Spleen (tissue), 11 donors: ENCODE data around the gene COBL. TPM values are rescaled to one million over a fixed set of nuclear protein-coding genes. Genes with fewer than 3 reads are reported as not detected.

Experiments
- DNase-seq: peaks from one replicate; pipeline ENCODE4 v3.0.0-alpha.2; 2020
- H3K27ac ChIP-seq, 8 donors: fragments of 200-600 bp; sonication (generic) in 7 of 8; 1 replicate in 4 of 8; 2 replicates in 4 of 8; pipeline versions ENCODE4 v1.5.0 to v1.8.0; 2016 to 2021; ENCODE audit warnings: inconsistent platforms in 4 of 8, mild to moderate bottlenecking in 4 of 8, moderate library complexity in 1 of 8
- H3K27me3 ChIP-seq, 7 donors: fragments of 200-600 bp; sonication (generic) in 6 of 7; replicated peaks in 1 of 7; 1 replicate in 4 of 7; 2 replicates in 3 of 7; pipeline versions ENCODE4 v1.5.0 to v1.8.0; 2016 to 2021; ENCODE audit warnings: inconsistent platforms in 3 of 7, mild to moderate bottlenecking in 1 of 7
- H3K36me3 ChIP-seq, 6 donors: fragments of 200-600 bp; sonication (generic) in 5 of 6; 1 replicate in 4 of 6; 2 replicates in 2 of 6; pipeline versions ENCODE4 v1.5.0 to v1.8.0; 2016 to 2021; ENCODE audit warnings: inconsistent platforms in 2 of 6
- H3K4me1 ChIP-seq, 6 donors: fragments of 200-600 bp; sonication (generic) in 5 of 6; 1 replicate in 3 of 6; 2 replicates in 3 of 6; pipeline versions ENCODE4 v1.5.0 to v1.8.0; 2016 to 2021; ENCODE audit warnings: inconsistent platforms in 3 of 6
- H3K4me3 ChIP-seq, 8 donors: fragments of 200-600 bp; sonication (generic) in 7 of 8; 1 replicate in 4 of 8; 2 replicates in 4 of 8; pipeline versions ENCODE4 v1.5.0 to v1.8.0; 2016 to 2021; ENCODE audit warnings: inconsistent platforms in 4 of 8, mild to moderate bottlenecking in 4 of 8, moderate library complexity in 2 of 8
- H3K9me3 ChIP-seq, 8 donors: fragments of 200-600 bp; sonication (generic) in 7 of 8; 1 replicate in 4 of 8; 2 replicates in 4 of 8; pipeline versions ENCODE4 v1.5.0 to v1.8.0; 2016 to 2021; ENCODE audit warnings: inconsistent platforms in 4 of 8
- POLR2A ChIP-seq, 3 donors: fragments of 450-650 bp; IDR thresholded peaks; one replicate each; pipeline ENCODE4 v1.5.1; 2017; ENCODE audit warnings: antibody characterized with exemption in 3 of 3, mild to moderate bottlenecking in 1 of 3
- POLR2AphosphoS5 ChIP-seq, 3 donors: sonication (generic); formaldehyde crosslinking; IDR thresholded peaks; one replicate each; pipeline ENCODE4 v1.5.1; 2017; ENCODE audit warnings: antibody characterized with exemption in 3 of 3
- WGBS, 5 donors: extraction: QIAGEN DNeasy Blood & Tissue Kit in 3 of 5; methylation state at CpG; one replicate each; pipeline versions ENCODE4 v1.1.5 to v1.1.7; 2013 to 2018; 5-methylcytosine and 5-hydroxymethylcytosine counted together
- intact Hi-C: fragments of 100-400 bp; cut with DNase I; formaldehyde crosslinking; loops from one replicate; pipeline ENCODE4 v1.15.0; 2023; ENCODE audit warnings: low total_unique reads
- polyA plus RNA-seq, 3 donors: library from polyadenylated mRNA; stranded (reverse); fragments of 200-250 nt; gene quantifications; one replicate each; pipeline ENCODE4 v1.2.1, GENCODE V29; 2013
- total RNA-seq, 7 donors: library from RNA; depleted of rRNA in 3 of 7; stranded (reverse); fragments of >200 nt in 3 of 7; fragmentation: NEBNext Ultra II Directional in 4 of 7; extraction: Animal tissue kit (Norgen Biotek cat#: 25700) in 4 of 7; gene quantifications; one replicate each; pipeline versions ENCODE4 v1.1.0 to v1.2.1, GENCODE V29; 2016 to 2021
- TF ChIP-seq, protein P1 (sequence below), 11 experiments: fragments of 200-600 bp in 7 of 11; fragments of 450-650 bp in 4 of 11; sonication (generic) in 4 of 11; IDR thresholded peaks in 8 of 11; conservative IDR thresholded peaks in 3 of 11; 1 replicate in 7 of 11; 2 replicates in 4 of 11; pipeline versions ENCODE4 v1.4.0 to v1.8.0; 2016 to 2021; ENCODE audit warnings: antibody characterized with exemption in 11 of 11, inconsistent platforms in 4 of 11, mild to moderate bottlenecking in 1 of 11
- donor health status: healthy with polysubstance abuse.
- donor health status: DM: no; HTN: no; CAD: no; lungs with moderate emphysema.
- donor health status: DM: no; HTN: no; CAD: no.
- donor health status: Bipolar disorder and iron deficiency.
- donor health status: healthy.
- donor health status: DM: no; HTN: no; CAD: no.
- donor health status: DM: yes; HTN: yes; CAD: no.

Gene COBL
- total and polyA plus RNA-seq, 10 donors: 0.09 to 0.80 (median 0.57) TPM; not detected in 1

- WGBS, 5 donors: 71 to 92% (median 79%) methylated on average over 4 of the region's 4 CpGs
- H3K4me1 ChIP-seq: no peaks in the 10 kb centered on the region
Observed at GRCh38 chr7:51329696-51330263, 13.2 kb upstream of the COBL start.

GRCh38 chr7:51328351-51328801 lies 11.8 kb upstream of the COBL start:
- 61 to 89% (median 76%) methylated on average over 1 of the region's 1 CpG for WGBS, 5 donors
- intact Hi-C loops: no loop called here
- Histone ChIP-seq H3K4me3 (no peak overlapping the region), H3K4me1 (no peaks in the 10 kb centered on the region), H3K9me3 (no peaks in the 10 kb centered on the region), H3K27ac (no peak overlapping the region), H3K27me3 (peaks cover 0 to 8% (median 0%) of the 10 kb centered on the region in 7 donors), H3K36me3 (no peaks in the 10 kb centered on the region)
- TF ChIP-seq, protein P1, sequence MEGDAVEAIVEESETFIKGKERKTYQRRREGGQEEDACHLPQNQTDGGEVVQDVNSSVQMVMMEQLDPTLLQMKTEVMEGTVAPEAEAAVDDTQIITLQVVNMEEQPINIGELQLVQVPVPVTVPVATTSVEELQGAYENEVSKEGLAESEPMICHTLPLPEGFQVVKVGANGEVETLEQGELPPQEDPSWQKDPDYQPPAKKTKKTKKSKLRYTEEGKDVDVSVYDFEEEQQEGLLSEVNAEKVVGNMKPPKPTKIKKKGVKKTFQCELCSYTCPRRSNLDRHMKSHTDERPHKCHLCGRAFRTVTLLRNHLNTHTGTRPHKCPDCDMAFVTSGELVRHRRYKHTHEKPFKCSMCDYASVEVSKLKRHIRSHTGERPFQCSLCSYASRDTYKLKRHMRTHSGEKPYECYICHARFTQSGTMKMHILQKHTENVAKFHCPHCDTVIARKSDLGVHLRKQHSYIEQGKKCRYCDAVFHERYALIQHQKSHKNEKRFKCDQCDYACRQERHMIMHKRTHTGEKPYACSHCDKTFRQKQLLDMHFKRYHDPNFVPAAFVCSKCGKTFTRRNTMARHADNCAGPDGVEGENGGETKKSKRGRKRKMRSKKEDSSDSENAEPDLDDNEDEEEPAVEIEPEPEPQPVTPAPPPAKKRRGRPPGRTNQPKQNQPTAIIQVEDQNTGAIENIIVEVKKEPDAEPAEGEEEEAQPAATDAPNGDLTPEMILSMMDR (IDR thresholded peaks at IDR 0.05 in 8 of 11, conservative IDR thresholded peaks at IDR 0.05 in 3 of 11): no peak
- TF ChIP-seq POLR2A (IDR thresholded peaks at IDR 0.05): no peak
- no peak for TF ChIP-seq POLR2AphosphoS5 (IDR thresholded peaks at IDR 0.05)
- no peak for DNase-seq

More at GRCh38 chr7:51329696-51330263, 13.2 kb upstream of the COBL start:
- TF ChIP-seq, protein P1 (IDR thresholded peaks at IDR 0.05 in 8 of 11, conservative IDR thresholded peaks at IDR 0.05 in 3 of 11): no peak
- TF ChIP-seq POLR2AphosphoS5 (IDR thresholded peaks at IDR 0.05) (no peak), POLR2A (IDR thresholded peaks at IDR 0.05) (no peak)
- Histone ChIP-seq H3K27ac (no peak overlapping the region), H3K4me3 (no peak overlapping the region), H3K9me3 (no peaks in the 10 kb centered on the region), H3K36me3 (no peaks in the 10 kb centered on the region), H3K27me3 (peaks cover 0 to 8% (median 0%) of the 10 kb centered on the region in 7 donors)
- intact Hi-C loops: no loop called here
- no peak for DNase-seq

- WGBS, 5 donors: 55 to 74% (median 60%) methylated on average over 5 to 6 of the region's 6 CpGs
- intact Hi-C loops: no loop called here
- TF ChIP-seq POLR2AphosphoS5 (IDR thresholded peaks at IDR 0.05) (no peak), POLR2A (IDR thresholded peaks at IDR 0.05) (no peak)
- TF ChIP-seq, protein P1 (IDR thresholded peaks at IDR 0.05 in 8 of 11, conservative IDR thresholded peaks at IDR 0.05 in 3 of 11): no peak
- Histone ChIP-seq H3K4me1 (no peaks in the 10 kb centered on the region), H3K4me3 (no peak overlapping the region), H3K36me3 (no peaks in the 10 kb centered on the region), H3K27me3 (peaks cover 0 to 8% (median 0%) of the 10 kb centered on the region in 7 donors), H3K27ac (no peak overlapping the region), H3K9me3 (no peaks in the 10 kb centered on the region)
- DNase-seq: no peak
Observed at GRCh38 chr7:51327287-51327717, 10.7 kb upstream of the COBL start.

DNA sequence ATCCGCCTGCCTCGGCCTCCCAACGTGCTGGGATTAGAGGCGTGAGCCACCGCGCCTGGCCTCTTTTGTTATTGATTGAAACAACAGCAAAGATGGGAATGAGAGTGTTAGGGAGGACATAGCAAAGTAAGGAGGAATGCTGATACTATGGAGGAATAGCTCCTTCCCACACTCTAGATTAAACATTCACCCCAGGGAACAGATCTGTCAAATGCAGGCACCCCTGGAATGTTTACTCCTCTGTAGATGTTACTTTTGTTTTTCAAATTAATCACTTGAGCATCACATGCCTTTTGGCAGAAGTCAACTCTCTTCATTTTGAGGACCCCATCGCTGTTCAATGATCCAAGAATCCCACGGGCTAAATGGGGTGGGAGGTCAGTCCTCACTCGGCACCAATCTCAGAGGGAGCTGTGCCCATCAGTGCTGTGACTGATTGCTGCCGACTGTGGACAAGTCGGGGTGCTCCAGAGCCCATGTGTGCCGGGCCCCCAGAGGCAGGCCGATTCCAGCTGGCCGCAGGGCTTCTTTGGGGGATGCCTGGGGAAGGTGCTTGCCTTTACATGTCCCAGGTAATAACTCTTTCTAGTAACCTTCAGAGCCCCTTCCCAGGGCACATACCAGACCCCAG lies 10.2 kb upstream of the COBL start:
- H3K27me3 ChIP-seq: peaks cover 0 to 13% (median 0%) of the 10 kb centered on the region in 7 donors
- no peak overlapping the region for H3K4me3 ChIP-seq
- H3K36me3 ChIP-seq: no peaks in the 10 kb centered on the region
- no peak overlapping the region for H3K27ac ChIP-seq
- no peaks in the 10 kb centered on the region for H3K9me3 ChIP-seq
- no peaks in the 10 kb centered on the region for H3K4me1 ChIP-seq
- WGBS, 5 donors: 65 to 74% (median 70%) methylated on average over 14 of the region's 14 CpGs
- DNase-seq: peak; percentile 60
- TF ChIP-seq, protein P1 (IDR thresholded peaks at IDR 0.05 in 8 of 11, conservative IDR thresholded peaks at IDR 0.05 in 3 of 11): no peak
- no peak for TF ChIP-seq POLR2AphosphoS5 (IDR thresholded peaks at IDR 0.05)
- TF ChIP-seq POLR2A (IDR thresholded peaks at IDR 0.05): no peak
- intact Hi-C loops: no loop called here
